GM19463 (cell line): Measurements from ENCODE around the gene ASAP3.

Source experiments
- ATAC-seq: cut with Tn5 transposase; IDR thresholded peaks from one replicate; pipeline ENCODE4 v1.9.1; 2021; ENCODE audit warnings: mild to moderate bottlenecking, moderate library complexity; ENCODE audit not compliant: unreplicated experiment

Gene ASAP3

DNA sequence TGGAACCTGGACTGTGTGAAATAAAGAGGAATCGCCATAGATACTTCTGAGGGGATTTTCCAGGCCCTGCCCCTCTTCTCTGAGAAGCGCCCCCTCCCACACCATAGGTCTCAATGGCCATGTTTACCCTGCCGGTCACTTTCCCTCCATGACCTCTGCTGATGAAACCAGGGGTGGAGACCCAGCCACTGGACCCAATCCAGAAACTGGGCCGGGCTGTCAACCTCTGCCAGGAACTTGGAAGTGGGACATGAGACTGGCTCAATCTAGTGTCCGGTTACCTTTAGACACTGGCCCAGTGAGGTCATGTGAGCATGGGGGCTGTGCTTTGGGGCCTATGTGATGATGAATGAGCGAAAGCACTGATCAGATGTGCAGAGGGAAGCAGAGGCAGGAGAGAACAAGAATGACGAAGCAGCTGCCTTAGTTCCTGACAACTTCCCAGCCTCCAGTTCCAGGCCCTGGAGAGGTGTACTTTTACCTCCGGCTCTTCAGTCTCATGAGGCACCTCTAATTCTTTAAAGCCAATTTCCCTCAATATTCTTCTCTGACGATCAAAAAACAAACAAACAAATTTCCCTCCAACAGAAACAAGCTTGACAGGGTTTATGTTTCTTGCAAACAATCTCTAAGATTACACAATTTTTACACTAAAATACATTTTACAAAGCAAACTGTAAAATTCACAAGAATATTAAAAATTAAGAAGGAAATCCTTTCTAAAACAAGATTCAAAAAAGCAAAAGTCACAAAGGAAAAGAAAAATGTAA lies 4.9 kb downstream of the ASAP3 start:
- no peak for ATAC-seq

DNA sequence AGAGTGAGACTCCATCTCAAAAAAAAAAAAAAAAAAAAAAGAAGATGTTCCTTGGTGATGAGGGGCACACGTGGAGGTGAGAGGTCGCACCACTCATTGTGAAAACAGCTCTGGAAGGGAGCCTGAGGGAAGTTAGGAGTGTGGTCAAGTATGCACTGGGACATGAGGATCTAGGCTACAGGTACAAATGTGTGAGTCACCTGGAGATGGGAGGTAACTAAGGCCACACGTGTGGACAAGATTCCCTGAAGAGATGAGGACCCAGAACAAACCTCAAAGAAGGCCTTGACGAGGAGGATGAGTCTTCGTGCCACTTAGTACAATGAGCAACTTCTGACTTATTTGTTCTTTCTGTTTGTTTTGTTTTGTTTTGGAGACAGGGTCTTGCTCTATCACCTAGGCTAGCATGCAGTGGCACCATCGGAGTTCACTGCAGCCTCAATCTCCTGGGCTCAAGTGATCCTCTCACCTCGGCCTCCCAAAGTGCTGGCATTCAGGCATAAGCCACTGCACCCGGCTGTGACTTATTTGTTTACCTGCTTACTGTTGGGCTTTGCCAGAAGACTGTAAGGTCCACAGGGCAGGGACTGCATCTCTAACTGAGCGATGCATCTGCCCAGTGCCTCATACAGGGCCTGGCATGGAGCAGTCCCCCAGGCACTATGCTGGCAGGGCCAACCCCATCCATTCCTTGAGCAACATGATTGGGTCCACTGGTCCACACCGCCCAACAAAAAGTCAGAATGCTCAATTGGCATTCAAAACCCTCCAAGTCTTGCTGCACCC lies 6.4 kb downstream of the ASAP3 start:
- ATAC-seq: no peak

DNA sequence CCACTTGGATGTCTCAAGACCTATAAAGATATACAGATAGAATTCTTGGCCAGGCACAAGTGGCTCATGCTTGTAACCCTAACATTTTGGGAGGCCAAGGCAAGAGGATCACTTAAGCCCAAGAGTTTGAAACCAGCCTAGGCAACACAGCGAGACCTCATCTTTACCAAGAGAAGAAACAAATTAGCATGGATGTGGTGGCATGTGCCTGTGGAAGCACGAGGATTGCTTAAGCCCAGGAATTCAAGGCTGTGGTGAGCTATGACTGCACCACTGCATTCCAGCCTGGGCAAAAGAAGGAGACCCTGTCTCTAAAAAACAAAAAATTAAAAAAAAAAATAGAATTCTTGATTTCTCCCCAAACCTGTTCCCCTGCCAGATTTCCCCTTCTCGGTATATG lies 8.3 kb downstream of the ASAP3 start:
- ATAC-seq: no peak

DNA sequence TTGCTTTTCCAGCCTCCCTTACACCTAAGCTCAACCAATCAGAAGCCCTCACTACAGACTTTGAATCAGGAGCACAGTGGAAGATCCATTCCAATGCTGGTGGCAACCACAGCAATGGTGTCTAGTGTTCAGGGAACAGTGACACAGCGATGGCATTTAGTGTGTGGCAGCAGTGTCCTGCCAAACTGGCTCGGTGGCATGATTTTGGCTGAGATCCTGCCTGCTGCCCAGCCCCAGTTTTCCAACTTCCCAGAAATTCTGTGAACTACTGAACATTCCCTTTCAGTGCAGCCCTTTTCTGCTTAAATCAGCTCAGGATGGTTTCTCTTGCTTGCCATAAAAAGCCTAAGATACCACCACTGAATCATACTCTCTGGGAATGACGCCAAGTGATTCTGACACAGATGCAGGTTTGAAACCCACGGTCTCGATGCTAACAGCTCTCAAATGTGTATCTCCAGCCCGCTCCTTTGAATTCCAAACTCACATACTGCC lies 8.8 kb downstream of the ASAP3 start:
- no peak for ATAC-seq

DNA sequence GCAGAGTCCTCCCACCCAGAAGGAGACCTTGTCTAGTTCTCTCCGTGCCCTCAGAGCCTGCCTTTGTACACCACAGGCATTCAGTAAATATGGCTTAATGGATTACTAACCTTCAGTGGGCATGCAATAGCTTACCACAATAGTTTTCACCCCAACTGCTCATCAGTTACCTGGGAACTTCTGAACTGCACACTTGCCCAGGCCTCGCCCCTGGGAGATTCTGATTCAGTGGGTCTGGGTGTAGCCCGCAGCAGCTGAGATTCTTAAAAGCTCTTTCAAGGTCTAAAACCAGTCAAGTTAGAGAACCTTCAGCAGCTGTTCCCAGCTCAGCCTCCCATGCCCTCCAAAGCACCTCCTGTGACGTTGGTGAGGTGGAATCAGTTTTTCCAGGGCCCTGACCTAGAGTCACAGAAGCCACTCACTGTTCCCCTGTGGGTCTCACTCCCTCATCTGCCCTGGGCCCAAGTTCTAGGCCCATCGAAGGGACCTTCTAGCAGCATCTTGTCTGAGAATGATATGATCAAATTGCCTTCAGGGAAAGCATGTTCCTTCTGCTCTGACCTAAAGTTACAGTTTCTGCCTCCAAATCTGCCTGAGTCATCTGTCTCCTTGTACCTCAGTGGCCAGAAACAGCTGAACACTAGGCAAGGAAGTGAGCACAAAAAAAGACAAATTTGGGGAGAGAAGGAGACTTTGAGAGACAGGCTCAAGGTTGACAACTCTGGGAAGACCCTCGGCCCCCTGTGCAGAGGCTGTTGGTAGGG lies 10.8 kb downstream of the ASAP3 start:
- ATAC-seq: no peak

DNA sequence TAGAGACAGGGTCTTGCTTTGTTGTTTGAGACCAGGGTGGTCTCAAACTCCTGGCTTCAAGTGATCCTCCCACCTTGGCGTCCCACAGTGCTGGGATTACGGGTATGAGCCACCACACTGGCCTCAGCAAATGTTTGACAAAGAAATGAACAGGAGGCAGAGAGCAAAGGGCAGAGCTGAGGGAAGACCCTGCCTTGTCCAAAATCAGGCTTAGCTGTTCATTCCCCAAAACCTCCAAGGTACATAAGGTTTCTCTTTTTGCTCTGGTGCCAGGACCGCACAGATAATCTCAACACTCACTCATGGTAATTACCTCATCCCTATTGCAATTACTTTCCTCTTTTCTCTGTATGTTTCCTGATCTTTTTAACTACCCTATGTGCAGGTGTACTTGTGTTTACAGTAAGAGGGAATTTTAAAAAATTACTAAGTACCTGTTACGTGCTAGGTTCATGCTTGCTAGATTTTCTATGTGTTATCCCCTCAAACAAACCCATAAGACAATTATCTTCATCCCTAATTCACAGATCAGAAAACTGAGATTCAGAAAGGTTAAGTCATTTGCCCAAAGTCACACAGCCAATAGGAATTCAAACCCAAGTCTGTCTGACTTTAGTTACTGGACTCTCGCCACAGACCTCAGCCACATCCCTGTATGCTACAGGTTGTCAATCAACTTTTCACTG lies 11.5 kb downstream of the ASAP3 start:
- ATAC-seq: no peak

DNA sequence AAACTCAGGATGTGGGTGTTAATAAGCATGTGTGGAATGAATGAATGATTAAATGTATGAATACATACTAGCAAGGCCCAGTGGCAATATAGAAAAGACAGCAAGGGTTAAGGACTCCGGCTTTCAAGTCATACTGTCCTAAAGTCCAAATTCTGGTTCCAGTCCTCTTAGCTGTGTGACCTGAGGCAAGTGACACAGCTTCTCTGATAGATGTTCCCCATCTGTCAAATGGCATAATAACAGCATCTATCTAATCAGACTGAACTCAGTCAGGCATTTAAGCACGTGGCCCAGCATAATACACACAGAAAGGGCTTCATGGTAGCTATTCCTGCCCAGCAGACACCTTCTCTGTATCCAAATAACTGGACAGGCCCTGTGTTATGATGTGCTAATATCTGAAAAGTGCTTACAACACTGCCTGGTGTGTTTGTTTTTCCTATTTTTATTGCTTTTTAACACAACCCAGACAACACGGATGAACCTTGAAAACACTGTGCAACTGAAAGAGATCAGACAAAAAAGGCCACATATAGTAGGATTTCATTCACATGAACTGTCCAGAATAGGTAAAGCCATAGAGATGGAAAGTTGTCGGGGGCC lies 12.4 kb downstream of the ASAP3 start:
- ATAC-seq: no peak

DNA sequence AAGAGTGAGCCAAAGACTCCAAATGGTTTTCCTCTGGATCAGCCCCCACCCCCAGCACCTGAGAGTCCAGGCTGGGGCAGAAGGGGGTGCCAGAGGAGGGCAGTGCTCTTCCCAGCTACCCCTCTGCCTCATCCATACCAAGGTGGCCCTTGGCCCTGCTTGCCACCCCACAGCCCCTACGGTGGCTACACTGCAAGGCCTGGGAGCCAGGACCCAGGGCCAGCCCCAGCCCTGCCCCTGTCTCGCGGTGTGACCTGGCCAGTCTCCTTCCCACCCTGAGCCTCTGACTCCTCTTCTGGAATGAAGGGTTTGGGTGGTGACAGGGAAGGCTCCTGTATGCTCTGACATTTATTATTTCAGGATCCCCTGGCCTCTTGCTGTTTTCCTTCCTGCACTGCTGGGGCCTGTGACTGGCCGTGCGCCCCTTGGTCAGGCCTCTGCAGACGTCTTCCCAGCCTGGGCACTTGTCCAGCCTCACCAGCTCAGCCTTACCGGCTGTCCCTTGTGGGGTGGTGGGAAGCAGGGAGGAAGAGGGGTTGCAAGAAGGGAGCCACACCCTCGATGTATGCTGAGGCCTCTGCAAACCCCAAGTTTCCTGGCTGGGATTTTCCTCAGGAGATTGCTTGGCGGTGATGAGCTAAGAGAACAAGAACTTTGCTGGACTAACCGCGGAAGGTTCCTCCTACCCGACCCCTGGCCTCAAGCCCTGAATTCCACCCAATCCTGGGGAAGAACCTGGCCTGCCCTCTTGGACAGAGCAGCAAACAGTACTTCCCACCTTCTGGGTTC lies 13.5 kb downstream of the ASAP3 start:
- ATAC-seq: no peak

DNA sequence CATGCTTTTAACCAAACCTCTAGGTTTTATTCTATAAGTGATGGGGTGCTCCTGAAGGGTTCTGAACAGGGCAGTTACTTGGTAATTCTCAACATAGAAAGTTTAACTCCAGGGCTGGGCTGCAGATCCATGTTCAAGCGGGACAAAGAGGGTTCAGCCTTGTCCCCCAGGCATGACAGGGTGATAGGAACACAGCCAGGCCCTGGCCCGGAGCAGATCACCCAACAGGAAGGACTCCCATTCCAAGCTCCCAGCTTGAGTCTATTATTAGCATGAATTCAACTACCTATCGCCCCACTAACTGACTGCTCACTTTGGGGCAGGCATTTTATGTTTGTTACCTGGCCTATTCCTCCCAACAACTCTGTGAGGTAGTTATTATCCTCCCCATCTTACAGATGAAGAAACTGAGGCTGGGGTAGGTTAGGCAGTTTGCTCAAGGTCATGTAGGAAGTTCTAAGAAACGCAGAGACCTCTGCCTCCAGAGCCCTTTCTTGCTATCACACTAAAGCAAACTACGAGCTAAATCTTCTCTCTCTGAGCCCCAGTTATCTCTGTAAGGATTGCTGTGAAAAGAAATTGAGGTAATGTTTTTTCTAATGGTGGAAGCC lies 14.5 kb downstream of the ASAP3 start:
- ATAC-seq: no peak

DNA sequence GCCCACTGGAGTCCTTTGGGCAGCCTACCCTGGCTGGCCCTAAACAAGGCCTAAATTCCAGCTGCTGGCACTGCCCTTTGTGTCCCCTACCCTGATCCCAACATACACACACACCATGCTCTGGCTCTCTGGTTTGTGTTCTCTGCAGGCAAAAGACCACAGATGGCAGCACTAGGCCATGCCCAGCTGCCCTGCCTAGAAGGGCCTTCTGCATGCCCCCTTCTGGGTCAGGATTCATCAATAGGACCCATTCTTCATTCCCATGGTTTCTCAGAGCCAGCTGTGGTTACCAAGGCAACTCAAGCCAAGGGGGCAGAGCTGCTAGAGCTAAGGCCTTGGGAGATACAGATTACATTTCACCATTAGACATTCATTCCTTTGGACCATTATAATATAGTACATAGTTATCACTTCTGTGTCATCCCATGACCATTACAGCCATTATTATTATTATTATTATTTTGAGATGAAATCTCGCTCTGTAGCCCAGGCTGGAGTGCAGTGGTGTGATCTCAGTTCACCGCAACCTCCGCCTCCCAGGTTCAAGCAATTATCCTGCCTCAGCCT lies 17.5 kb downstream of the ASAP3 start:
- no peak for ATAC-seq

DNA sequence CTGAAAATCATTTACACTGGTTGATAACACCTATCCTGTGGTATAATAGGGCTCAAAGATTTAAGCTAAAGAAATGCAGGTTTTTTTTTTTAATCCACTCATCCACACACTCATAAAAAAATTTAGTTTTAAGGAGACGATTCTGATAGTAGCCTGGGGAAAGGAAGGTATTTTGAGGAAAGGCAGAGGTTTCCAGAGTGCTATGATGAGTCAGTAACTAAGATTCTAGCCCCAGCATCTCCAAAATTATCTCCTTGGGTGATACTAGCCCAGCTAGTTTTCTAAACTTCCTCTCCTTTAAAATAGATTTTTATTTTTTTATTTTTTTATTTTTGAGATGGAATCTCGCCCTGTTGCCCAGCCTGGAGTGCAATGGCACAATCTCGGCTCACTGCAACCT lies 20.7 kb downstream of the ASAP3 start:
- ATAC-seq: no peak

DNA sequence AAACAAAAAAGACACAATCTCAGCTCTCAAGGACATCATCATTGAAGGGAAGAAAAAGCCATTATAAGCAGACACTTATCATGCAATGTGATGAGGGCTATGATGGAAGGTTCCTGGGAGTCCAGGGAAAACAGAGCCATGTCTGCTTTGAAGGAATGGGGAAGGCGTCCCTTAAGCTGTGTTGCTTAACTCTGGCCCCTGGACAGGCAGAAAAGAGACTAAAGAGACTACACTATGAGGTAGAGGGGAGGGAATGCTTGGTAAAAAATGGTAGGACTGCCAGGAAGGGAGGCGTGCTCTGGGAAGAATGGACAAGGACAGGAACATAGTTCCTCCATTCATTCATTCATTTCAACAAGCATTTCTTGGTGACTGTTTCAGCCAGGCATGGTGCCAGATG lies 21.2 kb downstream of the ASAP3 start:
- no peak for ATAC-seq

DNA sequence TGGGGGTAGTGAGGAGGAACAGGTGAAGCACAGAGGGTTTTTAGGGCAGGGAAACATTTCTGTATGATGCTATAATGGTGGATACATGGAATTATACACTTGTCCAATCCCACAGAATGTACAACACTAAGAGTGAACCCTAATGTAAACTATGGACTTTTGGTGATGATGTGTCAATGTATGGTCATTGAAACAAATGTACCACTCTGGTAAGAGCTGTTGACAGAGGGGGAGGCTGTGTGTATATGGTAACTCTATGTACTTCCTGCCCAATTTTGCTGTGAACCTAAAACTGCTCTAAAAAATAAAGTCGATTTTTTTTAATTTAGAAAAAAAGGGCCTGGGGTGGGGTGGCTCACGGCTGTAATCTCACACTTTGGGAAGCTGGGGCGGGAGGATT lies 22.9 kb downstream of the ASAP3 start:
- no peak for ATAC-seq

DNA sequence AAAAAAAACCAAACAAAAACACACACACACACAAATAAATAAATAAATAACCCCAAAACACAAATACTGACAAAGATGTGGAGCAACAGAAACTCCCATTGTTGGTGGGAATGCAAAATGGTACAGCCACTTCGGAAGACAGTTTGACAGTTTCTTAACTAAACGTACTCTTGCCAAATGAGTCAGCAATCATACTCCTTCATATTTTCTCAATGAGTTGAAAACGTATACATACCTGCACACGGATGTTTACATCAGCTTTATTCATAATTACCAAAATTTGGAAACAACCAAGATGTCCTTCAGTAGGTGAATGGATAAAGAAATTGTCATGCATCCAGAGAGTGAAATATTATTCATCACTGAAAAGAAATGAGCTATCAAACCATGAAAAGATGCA lies 23.5 kb downstream of the ASAP3 start:
- ATAC-seq: no peak

DNA sequence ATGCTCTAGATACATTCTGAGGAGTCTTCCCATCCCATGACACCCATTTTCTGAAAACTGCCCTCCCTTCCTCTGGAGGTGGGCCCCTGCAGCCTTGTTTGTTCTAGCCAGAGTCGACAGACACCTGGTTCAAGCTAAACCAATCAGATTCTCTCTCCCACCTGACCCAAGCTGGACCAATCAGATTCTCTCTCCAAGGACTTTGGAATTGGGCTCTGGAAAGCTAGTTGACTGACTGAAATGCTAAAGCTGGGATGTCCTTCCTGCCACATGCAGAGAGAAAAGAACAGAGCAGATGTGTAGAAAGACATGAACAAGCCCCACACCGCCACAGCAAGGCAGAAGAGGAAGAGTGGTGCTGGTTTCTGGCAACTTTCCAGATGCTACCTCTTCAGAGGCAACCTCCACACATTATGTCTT lies 24.6 kb downstream of the ASAP3 start:
- ATAC-seq: no peak

DNA sequence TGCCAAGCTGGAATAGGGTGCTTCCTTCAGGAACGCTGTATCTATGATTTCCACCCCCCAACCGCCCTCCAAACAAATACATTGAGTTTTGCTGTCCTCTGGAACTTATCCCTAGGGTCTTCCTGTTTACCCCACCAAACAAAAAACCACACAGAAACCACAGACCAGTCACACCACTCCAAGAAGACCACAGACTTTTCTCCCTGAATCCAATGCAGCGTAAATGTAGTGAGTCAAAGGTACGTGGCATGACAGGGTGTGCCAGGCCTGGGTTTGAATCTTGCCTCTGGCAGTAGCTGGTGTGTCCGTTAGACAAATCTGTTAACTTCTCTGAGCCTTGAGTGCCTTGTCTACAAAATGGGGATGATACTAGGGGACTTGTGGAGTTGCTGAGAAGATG lies 27.8 kb downstream of the ASAP3 start:
- no peak for ATAC-seq

DNA sequence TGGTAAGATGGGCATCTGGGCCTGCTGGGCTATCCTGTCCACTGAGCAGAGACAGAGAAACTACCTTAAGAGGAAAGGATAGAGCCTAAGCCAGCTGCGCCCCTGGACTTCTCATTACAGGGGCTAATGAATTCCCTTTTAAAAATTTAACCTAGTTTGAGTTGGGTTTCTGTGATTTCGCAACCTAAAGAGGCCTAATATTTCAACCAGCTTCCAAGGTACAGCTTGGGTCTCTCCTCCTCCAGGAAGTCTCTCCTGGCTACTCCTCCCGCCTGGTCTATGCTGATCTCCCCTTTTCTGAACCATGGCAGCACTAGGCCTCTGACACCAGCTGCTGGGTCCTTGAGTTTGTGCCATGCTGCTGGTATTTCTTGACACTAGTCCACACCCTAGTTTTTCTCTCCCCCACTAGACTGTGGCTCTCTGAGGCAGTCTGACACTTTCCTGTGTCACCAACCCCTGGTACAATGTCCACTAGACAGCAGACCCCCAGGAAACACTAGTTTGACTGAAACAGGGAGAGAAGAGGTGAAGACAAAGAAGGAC lies 30.5 kb downstream of the ASAP3 start:
- no peak for ATAC-seq

DNA sequence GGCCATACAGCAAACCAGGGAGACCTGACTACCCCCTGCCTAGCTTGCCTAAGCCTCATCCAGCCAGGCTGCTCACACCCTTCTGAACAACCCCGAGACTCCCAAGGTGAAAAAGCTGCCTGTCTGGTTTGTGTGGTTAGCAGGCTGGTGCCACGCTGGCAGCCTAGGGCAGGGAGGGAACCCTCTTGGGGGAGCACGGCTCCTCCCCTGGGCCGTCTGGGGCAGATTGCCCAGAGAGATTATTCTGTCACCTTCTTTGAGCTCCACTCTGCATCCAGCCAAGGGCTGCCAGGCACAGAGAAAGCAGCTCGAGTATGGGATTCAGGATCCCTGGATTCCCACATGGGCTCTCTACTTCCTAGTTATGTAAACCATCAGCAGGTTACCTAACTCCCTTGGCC lies 32.0 kb downstream of the ASAP3 start:
- ATAC-seq: no peak

DNA sequence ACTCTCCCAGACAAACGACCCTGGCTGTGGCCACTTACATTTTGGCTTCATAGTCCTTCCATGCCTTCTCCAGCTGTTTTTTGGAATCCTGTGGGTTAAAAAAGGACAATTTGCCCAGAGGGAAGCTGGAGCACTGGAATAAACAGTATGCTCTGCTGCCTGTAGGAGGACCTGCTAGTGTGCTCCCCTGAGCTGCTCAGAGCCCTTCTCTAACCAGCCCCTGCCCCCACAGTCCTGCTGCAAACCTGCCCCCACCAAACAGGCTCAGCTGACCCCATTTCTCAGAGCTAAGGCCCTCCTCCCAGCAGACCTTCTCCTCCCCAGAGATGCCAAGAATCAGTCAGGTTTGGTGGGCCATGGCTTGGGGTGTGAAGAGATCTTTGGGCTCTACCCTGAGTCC lies 32.5 kb downstream of the ASAP3 start:
- no peak for ATAC-seq
